Astrocyte of the cerebellum (primary cell): ENCODE measurements around the gene CDC6.

ENCODE experiments used
- DNase-seq: peaks from one replicate; pipeline ENCODE4 v3.0.0-alpha.2; 2011; ENCODE audit warnings: low read depth
- H3K4me3 ChIP-seq: 2 replicates; pipeline ENCODE4 v1.5.1; 2011; ENCODE audit warnings: mild to moderate bottlenecking, low read depth, low read length, moderate library complexity
- in situ Hi-C: cut with HindIII; loops from 2 replicates; pipeline ENCODE4 v1.10.0; 2017; ENCODE audit warnings: low sequenced_read_pairs
- TF ChIP-seq, protein P1 (sequence below): IDR thresholded peaks from 2 replicates; pipeline ENCODE4 v1.5.1; 2012; ENCODE audit warnings: low read length, low read depth, moderate library complexity, mild to moderate bottlenecking; ENCODE audit errors: missing control alignments

CDC6 gene

DNA sequence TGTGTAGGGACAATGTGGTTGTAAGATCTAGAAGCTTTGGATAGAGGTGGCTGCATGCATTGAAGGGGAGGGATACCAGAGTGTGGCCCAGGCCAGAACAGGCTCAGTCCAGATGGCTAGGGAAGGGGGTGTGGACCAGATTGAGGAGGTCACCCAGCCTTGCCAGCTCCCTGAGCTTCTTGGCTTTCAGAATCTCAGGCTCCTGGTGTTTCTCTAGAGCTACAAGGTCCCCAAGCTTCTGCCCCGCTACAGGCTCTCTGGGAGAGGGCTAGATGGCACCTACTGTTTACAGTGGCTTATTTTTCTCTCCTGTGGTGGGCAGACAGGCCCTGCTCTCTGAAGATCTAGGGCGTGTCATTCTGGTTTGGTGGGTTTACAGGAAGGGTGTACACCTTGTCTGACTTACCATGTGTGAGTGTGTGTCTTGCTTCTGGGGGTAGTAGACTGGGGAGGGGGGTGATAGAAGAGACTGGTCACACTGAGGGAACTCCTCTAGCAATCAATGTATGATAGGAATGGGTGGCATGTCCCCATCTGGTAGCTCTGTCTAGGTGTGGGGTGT is 22.4 kb downstream of the CDC6 start:
- in situ Hi-C loops, result no loop called here
- TF ChIP-seq, protein P1, sequence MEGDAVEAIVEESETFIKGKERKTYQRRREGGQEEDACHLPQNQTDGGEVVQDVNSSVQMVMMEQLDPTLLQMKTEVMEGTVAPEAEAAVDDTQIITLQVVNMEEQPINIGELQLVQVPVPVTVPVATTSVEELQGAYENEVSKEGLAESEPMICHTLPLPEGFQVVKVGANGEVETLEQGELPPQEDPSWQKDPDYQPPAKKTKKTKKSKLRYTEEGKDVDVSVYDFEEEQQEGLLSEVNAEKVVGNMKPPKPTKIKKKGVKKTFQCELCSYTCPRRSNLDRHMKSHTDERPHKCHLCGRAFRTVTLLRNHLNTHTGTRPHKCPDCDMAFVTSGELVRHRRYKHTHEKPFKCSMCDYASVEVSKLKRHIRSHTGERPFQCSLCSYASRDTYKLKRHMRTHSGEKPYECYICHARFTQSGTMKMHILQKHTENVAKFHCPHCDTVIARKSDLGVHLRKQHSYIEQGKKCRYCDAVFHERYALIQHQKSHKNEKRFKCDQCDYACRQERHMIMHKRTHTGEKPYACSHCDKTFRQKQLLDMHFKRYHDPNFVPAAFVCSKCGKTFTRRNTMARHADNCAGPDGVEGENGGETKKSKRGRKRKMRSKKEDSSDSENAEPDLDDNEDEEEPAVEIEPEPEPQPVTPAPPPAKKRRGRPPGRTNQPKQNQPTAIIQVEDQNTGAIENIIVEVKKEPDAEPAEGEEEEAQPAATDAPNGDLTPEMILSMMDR, result no peak
- no peak for DNase-seq
- no peak overlapping the region for H3K4me3 ChIP-seq

DNA sequence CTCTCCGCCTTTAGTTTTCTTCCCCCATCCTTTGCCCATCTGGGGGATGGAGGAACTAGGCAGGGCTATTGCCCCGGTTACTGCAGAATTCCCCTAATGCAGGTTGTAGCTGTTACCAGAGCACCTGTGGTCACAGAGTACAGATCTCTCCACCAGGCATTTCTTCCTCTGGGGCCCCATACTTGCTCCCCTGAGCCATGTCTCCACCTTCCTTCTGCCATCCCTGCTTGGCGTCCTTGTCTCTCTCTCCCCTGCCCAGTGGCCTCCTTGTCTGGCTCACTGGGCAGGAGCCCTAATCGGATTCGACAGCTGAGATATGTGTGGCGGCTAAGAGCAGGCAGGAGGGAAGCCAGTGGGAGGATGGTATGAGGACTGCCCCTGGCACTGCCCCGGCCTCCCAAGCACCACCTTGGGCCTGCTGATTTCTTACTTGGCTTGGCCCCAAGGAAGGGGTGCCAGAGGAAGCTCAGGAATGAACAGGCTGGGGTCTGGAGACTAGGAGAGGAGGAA is 23.3 kb downstream of the CDC6 start:
- TF ChIP-seq, protein P1, result no peak
- H3K4me3 ChIP-seq, result no peak overlapping the region
- no peak for DNase-seq
- in situ Hi-C loops, result no loop called here

DNA sequence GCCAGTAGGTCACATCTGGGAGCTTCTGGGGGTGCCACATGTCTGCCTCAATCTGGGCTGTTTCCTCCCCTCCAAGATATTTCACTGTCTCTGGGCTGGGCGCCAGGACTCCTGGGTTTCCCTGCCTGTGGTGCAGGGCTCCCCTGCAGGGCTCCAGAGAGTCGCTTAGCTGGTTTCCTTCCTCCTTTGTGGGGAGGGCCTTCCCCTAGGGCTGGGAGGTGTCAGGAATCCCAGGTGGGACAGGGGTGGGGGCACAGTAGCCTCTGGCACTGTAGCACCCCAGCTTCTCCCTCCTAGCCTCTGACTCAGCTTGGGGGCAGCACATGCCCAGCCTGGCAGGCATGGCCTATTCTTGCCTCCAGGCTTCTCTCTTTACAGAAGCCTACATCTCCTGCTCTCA is 23.9 kb downstream of the CDC6 start:
- DNase-seq, result no peak
- H3K4me3 ChIP-seq, result no peak overlapping the region
- TF ChIP-seq, protein P1, result no peak
- in situ Hi-C loops, result no loop called here

DNA sequence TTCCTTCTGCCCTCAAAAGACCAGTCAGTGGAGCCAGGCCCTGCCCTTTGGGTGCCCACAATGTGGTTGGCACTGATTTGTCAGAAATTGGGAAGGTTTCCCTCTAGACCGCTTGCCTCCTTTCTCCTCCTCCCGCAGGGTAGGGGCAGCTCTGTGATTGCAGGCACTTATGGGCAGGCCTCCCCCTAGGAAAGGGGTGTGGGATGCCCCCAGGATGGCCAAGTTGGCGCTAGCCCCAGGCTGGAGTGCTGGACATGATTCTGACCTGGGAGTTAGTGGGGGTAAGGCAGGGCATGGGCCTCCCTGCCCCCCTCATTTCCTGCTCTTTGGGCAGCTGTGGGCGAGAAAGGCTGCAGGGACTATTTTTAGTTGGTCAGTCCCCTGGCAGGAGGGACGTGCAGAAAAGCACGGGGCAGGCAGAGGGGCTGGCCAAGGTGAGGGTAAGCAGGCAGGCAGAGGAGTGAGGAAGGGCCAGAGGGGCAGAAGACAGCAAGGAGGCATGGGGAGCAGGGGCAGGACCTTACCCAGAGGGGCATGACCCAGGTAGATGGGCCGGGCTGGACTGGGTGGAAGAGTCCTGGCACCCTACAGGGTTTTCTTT is 24.6 kb downstream of the CDC6 start:
- DNase-seq, result no peak
- TF ChIP-seq, protein P1, result no peak
- no peak overlapping the region for H3K4me3 ChIP-seq
- in situ Hi-C loops, result no loop called here

DNA sequence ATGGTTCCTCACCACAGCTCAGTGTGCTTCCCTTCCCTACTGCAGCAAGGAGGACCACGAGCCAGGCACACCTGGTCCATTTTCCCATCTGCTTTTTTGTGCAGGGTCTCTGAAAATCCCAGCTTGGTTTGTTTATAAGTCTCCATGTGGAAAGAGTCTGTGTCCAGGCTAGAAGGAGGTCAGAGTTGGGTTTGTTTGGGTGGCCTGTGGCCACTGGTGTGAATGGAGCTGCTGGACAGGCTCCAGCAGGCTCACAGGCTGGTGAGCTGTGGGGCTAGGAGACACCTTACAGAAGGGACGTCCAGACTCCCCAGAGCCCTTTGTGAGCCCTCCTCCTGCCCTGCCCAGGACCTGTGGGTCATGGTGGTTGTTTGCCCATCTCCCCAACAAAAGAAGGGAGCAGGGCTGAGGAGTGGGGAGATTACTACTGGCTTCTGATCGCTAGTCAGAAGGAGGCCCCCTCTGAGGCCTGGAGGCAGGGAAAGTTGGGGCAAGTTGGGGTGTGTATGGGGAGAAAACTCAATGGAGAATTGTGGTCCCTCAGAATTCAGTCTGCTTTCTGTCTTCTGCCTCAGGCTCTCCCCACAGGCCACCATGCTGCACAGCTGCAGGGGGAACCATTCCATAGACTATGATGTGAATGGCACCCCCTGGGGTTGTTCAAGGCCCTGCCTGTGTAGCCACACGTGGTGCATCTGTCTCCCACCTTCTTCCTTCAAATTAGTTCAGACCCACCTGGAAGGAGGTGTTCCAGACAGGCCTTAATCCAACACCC is 25.4 kb downstream of the CDC6 start:
- in situ Hi-C loops, result no loop called here
- H3K4me3 ChIP-seq, result no peak overlapping the region

More for the DNA sequence above, 25.4 kb downstream of the CDC6 start:
- no peak for DNase-seq
- TF ChIP-seq, protein P1, result no peak
